ENCODE measurements around the gene KRT73.

KRT73 gene

DNA sequence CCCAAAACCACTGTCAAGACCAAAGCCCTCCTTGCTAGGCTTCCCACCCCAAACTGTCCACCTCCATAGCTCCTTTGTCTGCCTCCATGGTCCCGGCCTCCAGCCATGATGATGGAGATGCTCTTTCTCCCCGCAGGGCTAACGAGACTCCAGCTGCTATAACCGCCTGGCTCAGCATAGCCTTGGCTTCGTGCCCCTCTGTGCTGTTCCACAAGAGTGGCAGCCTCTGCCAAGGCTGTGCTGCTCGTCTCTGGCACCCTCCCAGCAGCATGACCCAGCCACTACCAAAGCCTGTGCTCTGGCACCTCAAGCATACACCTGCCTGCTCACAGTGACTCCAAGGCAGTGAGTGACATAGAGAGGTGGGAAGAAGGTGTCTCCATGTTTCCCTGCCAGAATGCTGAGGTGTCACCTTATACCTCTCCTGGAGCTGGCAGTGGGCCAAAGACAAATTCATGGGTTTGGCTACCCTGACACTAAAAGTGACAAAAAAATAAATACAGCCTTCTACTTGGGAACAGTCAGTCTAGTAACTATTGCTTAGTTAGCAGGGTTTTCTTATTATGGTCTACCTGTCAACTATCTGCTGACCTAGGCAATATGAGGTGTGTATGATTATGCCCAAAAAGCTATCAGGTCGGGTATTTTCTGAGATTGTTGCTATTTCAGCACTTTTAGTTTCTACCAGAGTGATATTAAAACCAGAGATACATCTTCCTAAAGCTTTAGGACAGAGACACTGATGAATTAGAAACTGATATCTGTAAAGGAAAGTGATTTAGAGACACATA lies 16.1 kb upstream of the KRT73 start:
- H3K4me1 Mint-ChIP-seq, result peaks cover 37% of the 10 kb centered on the region
- no peaks in the 10 kb centered on the region for H3K36me3 Mint-ChIP-seq
- DNase-seq (ENCODE audit: low spot score in 2 of 2) (peak in 1 of 2 donors; percentile 32), ATAC-seq (no peak)
- H3K27ac Mint-ChIP-seq, result no peak overlapping the region
- no peaks in the 10 kb centered on the region for H3K9me3 Mint-ChIP-seq
- no peak overlapping the region for H3K4me3 Mint-ChIP-seq

DNA sequence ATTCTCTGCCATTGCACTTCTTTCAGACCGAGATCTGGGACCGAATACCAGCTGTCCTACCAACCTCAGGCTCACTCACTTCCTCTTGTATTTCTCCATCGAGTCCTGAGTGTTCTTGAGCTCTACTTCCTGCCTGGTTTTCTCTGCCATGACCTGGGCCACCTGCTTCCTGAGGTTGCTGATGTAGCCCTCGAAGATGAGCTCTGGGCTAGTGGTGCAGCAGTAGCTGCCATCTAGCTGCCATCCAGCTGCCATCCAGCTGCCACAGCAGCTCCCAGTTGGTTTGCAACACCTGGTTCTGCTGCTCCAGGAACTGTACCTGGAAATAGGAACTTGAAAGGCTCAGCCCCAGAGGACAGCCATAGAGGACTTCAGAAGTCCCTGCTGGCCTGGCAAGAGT lies 15.0 kb upstream of the KRT73 start:
- H3K9me3 Mint-ChIP-seq, result no peaks in the 10 kb centered on the region
- H3K4me3 Mint-ChIP-seq, result no peak overlapping the region
- H3K36me3 Mint-ChIP-seq, result no peaks in the 10 kb centered on the region
- ATAC-seq (no peak), DNase-seq (ENCODE audit: low spot score in 2 of 2) (peak in 1 of 2 donors; percentile 23)
- no peak overlapping the region for H3K27ac Mint-ChIP-seq
- peaks cover 40% of the 10 kb centered on the region for H3K4me1 Mint-ChIP-seq

DNA sequence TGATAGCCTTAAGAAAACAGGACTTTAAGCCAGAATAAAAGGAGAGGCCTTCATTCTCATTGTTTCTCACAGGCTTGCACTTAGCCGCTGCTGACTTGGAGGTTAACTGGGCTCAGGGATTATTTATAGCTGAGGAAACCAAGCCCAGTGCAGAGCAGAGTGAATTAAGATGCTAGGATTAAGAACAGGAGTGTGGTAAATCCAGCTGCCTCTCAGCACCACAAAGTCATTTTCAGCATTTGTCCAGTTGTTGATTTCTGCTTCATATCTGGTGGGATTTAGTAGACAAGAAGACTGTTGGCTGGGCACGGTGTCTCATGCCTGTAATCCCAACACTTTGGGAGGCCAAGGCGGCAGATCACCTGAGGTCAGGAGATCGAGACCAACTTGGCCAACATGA lies 14.3 kb upstream of the KRT73 start:
- ATAC-seq (no peak), DNase-seq (ENCODE audit: low spot score in 2 of 2) (no peak)
- H3K27ac Mint-ChIP-seq, result no peak overlapping the region
- H3K4me1 Mint-ChIP-seq, result peaks cover 43% of the 10 kb centered on the region
- no peaks in the 10 kb centered on the region for H3K36me3 Mint-ChIP-seq
- H3K9me3 Mint-ChIP-seq, result no peaks in the 10 kb centered on the region
- no peak overlapping the region for H3K4me3 Mint-ChIP-seq

DNA sequence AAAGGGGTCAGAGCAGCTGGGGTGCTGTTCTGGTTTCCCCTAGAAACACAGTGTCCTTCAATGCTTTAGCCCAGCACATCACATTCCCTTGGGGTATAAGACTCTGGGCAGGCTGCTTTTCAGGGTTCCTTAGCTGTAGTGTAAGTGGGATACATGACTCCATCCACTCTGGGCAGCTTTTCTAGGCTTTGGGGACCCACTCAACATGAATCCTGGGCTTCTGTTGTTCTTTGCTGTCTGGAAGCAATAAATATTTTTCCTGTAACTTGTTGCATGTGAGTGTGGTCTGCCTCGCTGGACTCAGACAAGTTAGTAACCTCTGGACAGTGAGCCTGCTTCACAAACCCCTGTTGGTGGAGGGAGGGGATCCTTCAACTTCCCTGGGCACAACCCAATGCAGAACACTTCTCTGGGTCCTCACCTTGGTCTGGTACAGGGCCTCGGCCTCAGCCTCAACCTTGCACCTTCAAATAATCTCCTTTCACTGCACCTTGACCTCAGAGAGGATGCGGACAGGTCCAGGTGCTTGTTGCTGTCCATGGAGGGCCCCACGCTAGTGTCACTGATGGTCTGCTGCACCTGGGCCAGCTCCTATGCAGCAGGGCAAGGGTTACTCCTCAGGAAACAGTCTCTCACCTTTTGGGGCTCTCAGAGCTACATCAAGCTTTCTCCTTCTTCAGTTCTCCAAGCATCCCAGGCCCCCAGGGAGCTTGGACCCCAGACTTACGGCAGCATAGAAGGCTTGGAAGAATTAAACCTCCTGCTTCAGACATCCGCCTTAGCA lies 13.5 kb upstream of the KRT73 start:
- Mint-ChIP-seq H3K9me3 (no peaks in the 10 kb centered on the region), H3K27ac (no peak overlapping the region), H3K36me3 (no peaks in the 10 kb centered on the region), H3K4me3 (no peak overlapping the region), H3K4me1 (peaks cover 43% of the 10 kb centered on the region)
- DNase-seq (ENCODE audit: low spot score in 2 of 2), result peak in 1 of 2 donors; percentile 40
- ATAC-seq, result no peak

DNA sequence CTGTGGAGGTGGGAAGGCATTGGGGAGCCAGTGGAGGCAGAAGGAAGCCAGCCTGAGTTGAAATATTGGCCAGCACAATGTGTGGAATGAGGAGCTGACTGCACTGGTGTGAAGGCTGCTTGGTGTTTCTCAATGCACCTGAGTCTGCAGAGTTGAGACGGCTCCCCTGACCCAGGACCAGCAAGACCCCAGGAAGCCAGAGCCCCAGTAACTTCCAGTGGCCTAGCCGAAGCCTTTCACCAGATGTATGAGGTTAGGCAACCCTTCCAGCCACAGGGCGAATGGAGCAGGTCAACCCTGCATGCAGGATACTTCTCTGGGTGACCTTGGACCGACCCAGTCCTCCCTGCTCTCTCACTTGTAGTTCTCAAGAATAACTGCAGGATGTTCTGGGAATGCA lies 12.9 kb upstream of the KRT73 start:
- Mint-ChIP-seq H3K36me3 (no peaks in the 10 kb centered on the region), H3K4me3 (no peak overlapping the region), H3K9me3 (no peaks in the 10 kb centered on the region), H3K27ac (no peak overlapping the region), H3K4me1 (peaks cover 43% of the 10 kb centered on the region)
- peak in 1 of 2 donors; percentile 40 for DNase-seq (ENCODE audit: low spot score in 2 of 2)
- no peak for ATAC-seq

DNA sequence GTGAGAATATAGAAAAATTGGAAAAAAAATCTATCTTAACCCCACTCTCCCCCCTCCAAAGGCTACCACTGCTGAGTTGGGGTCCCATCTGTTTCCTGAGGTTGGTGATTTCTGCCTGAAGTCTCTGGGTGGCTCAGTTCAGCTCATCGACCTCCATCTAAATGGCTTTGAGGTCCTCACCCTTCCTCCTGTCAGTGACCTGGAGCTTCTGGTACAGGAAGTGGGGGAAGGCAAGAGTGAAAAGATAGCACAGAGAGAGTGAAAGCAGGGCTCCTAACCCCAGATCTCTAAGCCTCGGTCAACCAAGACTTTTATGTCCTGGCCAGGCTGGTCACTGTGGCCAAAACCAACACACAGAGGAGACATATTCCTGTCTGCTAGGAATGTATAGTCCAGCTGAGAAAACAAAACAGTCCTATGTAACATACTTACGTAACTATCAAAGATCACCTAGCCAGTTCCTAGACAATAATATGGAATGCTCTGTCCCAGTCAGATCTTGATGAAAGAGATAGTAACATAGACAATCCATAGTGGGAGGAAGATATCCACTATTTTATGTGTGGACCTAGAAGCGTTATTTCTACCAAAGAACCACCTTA lies 12.3 kb upstream of the KRT73 start:
- H3K9me3 Mint-ChIP-seq, result no peaks in the 10 kb centered on the region
- H3K4me1 Mint-ChIP-seq, result peaks cover 43% of the 10 kb centered on the region
- H3K36me3 Mint-ChIP-seq, result no peaks in the 10 kb centered on the region
- no peak overlapping the region for H3K4me3 Mint-ChIP-seq
- DNase-seq (ENCODE audit: low spot score in 2 of 2) (no peak), ATAC-seq (no peak)
- no peak overlapping the region for H3K27ac Mint-ChIP-seq

DNA sequence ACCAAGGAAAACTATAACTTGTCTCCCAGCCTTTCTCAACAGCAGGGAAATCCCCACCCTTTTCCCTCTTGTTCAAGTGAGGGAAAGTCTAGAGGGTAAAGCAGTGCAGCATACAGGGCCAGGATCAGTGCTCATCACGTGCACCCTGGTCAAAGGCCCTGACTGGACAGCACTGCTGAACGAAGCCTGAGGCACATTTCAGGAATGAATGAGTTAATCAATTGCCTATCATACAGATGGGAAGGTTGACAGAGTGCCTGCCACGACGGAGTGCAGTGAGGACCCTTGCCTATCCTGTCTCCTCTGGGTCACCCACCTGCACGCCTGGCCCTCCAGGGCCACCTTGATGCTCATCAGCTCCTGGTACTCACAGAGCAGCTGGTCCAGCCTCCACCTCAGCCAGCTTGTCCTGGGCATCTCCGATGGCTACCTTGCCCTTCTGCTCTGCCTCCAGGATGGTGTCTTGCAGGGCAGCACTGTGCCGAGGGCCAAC lies 11.7 kb upstream of the KRT73 start:
- Mint-ChIP-seq H3K4me1 (peaks cover 43% of the 10 kb centered on the region), H3K4me3 (no peak overlapping the region), H3K36me3 (no peaks in the 10 kb centered on the region), H3K9me3 (no peaks in the 10 kb centered on the region), H3K27ac (no peak overlapping the region)
- DNase-seq (ENCODE audit: low spot score in 2 of 2), result peak in 1 of 2 donors; percentile 30
- no peak for ATAC-seq

DNA sequence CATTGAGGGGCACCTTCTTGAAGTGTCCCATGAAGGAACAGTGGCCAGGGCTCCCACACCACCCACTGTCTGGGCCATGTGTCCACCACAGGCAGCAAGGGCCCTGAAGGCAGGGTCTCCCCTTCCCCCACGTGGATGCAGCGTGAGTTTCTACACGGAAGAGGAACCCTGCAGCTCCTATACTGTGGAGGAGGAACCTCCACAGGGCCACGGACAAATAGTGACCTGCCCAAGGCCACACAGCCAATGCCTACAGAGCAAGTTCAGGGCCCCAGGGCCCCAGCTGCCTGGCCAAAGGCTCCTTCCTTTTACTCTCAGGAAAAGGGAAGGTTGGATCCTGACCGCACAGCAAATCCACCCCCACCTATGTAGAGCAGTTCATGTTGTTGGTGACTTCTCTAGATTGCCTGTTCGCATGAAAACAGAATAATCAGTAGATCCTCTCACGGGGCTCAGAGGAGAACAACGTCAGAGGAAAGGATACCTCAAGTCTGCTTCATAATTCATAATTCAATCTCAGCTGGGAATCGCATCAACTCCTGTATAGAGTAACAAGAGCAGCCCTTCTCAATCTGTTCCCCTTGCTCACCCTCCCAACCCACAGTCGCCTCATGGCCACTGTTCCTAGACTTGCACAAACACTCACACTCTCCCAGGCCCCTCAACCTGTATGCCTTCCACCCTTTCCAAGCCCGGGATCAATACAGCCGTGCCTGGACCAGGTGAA lies 11.1 kb upstream of the KRT73 start:
- Mint-ChIP-seq H3K36me3 (no peaks in the 10 kb centered on the region), H3K9me3 (no peaks in the 10 kb centered on the region), H3K4me3 (no peak overlapping the region), H3K4me1 (peaks cover 42% of the 10 kb centered on the region), H3K27ac (no peak overlapping the region)
- DNase-seq (ENCODE audit: low spot score in 2 of 2) (peak in 1 of 2 donors; percentile 43), ATAC-seq (no peak)

DNA sequence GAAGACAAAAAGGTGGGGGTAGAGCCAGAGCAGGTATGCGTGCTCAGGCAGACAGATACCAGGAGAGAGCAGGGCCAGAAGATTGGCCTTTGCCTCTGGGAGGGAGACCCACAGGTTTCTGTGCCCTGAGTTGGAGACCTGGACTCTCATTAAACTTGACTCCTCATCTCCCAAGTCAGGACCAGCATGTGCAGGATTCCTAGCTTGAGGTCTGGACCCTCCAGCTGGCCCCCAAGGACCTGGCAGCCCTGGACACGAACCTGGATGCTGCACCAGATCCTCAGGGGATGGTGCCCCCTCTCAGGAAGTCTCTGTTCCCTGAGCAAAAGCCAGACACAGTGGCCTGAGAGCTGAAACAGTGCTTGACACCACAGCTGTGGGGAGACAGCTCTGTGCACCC lies 10.5 kb upstream of the KRT73 start:
- Mint-ChIP-seq H3K9me3 (no peaks in the 10 kb centered on the region), H3K4me1 (peaks cover 36% of the 10 kb centered on the region), H3K36me3 (no peaks in the 10 kb centered on the region), H3K27ac (no peak overlapping the region), H3K4me3 (no peak overlapping the region)
- ATAC-seq (no peak), DNase-seq (ENCODE audit: low spot score in 2 of 2) (peak in 1 of 2 donors; percentile 34)

DNA sequence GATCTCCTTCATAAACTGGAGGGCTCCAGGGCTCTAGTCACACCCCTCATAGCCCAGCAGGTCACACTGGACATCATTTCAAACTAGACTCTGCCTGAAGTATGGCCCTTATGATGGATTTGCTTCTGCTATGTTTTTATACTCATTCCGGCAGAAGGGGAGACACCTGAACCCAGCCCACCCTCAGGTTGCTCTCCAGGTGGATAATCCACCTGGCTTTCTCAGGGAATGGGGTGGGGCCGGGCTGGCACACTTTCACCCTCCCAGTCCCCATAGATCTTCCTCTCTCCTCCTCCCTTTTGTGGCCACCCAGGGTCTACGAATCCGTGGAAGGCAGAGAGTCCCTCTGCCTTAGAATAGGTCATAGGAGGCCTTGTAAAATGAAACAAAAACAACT lies 9.8 kb upstream of the KRT73 start:
- H3K27ac Mint-ChIP-seq, result peak overlapping the region; percentile 1
- DNase-seq (ENCODE audit: low spot score in 2 of 2) (no peak), ATAC-seq (no peak)
- no peaks in the 10 kb centered on the region for H3K9me3 Mint-ChIP-seq
- peaks cover 29% of the 10 kb centered on the region for H3K4me1 Mint-ChIP-seq
- no peak overlapping the region for H3K4me3 Mint-ChIP-seq
- no peaks in the 10 kb centered on the region for H3K36me3 Mint-ChIP-seq

DNA sequence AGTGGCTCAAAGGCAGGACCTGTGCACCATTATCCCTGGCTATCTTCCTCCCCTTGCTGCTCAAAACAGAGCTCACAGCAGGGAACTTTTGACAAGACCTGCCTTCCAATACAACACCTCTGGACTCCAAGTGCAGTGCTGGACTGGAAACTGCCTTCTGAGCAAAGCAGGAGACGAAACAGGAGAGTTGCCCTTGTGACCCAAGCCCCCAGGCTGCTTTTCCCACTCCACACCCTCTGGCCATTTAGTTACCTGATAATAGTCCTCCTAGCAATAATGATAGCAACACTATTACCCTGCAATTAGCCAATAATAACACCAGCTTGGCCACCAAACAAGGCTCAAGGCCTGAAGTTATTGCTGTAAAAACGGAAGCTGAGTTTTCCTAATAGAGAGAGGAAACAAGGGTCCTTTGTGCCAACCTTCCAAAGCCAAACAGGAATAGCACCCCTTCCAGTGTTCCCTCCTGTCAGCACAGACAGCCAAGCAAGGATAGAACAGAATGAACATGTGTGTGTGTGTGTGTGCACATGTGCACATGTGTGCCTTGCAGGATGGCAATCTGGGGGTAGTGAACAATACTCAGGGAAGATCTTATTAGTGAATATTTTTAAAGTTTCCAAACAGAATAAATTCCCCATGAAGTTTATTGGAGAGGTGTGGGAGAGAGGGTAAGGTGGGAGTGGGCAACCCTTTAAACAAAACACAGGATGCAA lies 9.2 kb upstream of the KRT73 start:
- ATAC-seq, result no peak
- no peaks in the 10 kb centered on the region for H3K9me3 Mint-ChIP-seq
- peaks cover 24% of the 10 kb centered on the region for H3K4me1 Mint-ChIP-seq
- DNase-seq (ENCODE audit: low spot score in 2 of 2), result peak in 1 of 2 donors; percentile 18
- no peaks in the 10 kb centered on the region for H3K36me3 Mint-ChIP-seq
- no peak overlapping the region for H3K27ac Mint-ChIP-seq
- no peak overlapping the region for H3K4me3 Mint-ChIP-seq

DNA sequence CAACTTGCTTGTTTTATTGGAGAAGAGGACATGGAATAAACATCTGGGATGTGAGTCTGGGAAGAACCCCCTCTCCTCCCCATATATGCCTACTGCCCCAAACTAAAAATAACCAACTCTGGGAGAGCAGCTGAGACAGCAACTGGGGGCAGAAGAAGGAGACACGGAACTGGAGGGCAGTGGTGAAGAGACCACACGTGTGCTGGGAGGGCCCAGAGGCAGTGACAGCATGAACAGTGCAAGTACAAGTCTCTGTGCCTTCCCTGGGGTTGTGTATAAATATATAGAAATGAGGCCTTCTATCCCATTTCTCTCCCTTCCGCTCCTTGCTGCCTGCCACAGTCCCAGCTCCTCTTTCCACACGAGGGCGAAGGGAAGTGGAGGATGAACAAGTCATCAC lies 4.0 kb upstream of the KRT73 start:
- H3K27ac Mint-ChIP-seq, result no peak overlapping the region
- DNase-seq (ENCODE audit: low spot score in 2 of 2), result no peak
- no peaks in the 10 kb centered on the region for H3K4me1 Mint-ChIP-seq
- ATAC-seq, result no peak
- H3K9me3 Mint-ChIP-seq, result no peaks in the 10 kb centered on the region
- no peak overlapping the region for H3K4me3 Mint-ChIP-seq
- no peaks in the 10 kb centered on the region for H3K36me3 Mint-ChIP-seq

DNA sequence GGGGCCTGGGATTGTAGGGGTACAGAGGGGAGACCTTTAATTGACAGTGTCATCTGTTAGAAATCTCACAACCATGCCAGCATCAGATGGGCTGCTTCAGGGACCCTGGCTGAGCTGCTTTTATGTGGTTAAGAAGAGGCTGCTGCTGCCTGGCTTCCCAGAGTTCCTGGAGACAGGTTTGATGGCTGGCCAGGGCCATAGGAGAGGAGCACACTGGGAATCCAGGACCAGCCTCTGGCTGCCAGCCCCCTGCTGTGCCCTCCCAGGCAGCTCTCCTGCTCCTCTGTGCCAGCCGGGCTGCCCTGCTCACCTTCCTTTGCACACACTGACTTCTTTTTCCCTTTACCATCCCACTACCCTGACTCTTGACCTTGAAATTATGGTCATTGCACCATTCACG lies 507 bp upstream of the KRT73 start:
- ATAC-seq, result no peak
- peak in 1 of 2 donors; percentile 32 for DNase-seq (ENCODE audit: low spot score in 2 of 2)
- H3K36me3 Mint-ChIP-seq, result no peaks in the 10 kb centered on the region
- no peak overlapping the region for H3K4me3 Mint-ChIP-seq
- no peak overlapping the region for H3K27ac Mint-ChIP-seq
- no peaks in the 10 kb centered on the region for H3K9me3 Mint-ChIP-seq
- peaks cover 18% of the 10 kb centered on the region for H3K4me1 Mint-ChIP-seq

DNA sequence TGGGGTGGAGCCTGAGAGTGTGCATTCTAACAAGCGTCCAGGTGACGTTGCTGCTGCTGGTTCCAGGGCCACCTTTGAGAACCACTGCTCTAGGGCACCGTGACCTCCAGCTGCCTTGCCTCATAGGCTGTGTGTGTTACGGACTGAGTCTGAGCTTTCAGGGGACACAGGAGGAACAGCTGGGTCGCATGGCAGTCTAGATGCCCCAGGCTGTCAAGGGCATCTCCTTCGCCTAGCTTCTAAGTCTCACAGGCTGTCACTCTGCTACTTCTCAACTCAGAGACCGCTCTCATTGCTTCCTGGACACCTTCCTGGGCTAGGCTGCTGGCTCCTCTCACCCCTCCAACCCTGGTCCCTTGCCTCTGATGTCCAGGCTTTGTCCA lies 965 bp downstream of the KRT73 start:
- Mint-ChIP-seq H3K4me1 (peaks cover 21% of the 10 kb centered on the region), H3K27ac (peak overlapping the region; percentile 13), H3K9me3 (no peaks in the 10 kb centered on the region), H3K4me3 (no peak overlapping the region), H3K36me3 (no peaks in the 10 kb centered on the region)
- ATAC-seq, result no peak
- peak in 1 of 2 donors; percentile 30 for DNase-seq (ENCODE audit: low spot score in 2 of 2)

Data from stimulated activated effector memory CD8-positive, alpha-beta T cell treated with anti-CD3 and anti-CD28 coated beads, Interleukin-12 subunit alpha, Interleukin-12 subunit beta, amount 100 ng/mL, for 72 hours (primary cell).